ENCODE measurements around the gene ATXN7L1. TPM values are rescaled to one million over a fixed set of nuclear protein-coding genes. Genes with fewer than 3 reads are reported as not detected.
A peak's percentile ranks its signal among the peaks of the same experiment; 100 is the strongest.
"Not testable (repeated sequence)": the region's sequence is repeated elsewhere in the genome, so short reads cannot be mapped to it uniquely, and the experiment has no call there.

Gene ATXN7L1
- total RNA-seq, 2 donors from 2014 or later: 9.5 to 9.7 TPM

GRCh38 chr7:105622106-105622731, 254.2 kb downstream of the ATXN7L1 start:
- intact Hi-C loops (cut with DNase I): no loop called here
- peak; percentile 34 for DNase-seq (ENCODE audit: low spot score)

- intact Hi-C loops (cut with DNase I): no loop called here
- peak; percentile 85 for DNase-seq (ENCODE audit: low spot score)
These were observed 254.8 kb downstream of the ATXN7L1 start for GRCh38 chr7:105621617-105622016.

- intact Hi-C loops (cut with DNase I): no loop called here
- peak; percentile 6 for DNase-seq (ENCODE audit: low spot score)
These were observed 255.2 kb downstream of the ATXN7L1 start for GRCh38 chr7:105621176-105621575.

- peak; percentile 15 for DNase-seq (ENCODE audit: low spot score)
- intact Hi-C loops (cut with DNase I): no loop called here
These were observed 256.8 kb downstream of the ATXN7L1 start for GRCh38 chr7:105619590-105619989.

- DNase-seq (ENCODE audit: low spot score): peak; percentile 31
- intact Hi-C loops (cut with DNase I): no loop called here
These were observed 258.4 kb downstream of the ATXN7L1 start for GRCh38 chr7:105618016-105618296.

GRCh38 chr7:105617280-105618015, 259.0 kb downstream of the ATXN7L1 start:
- peak; percentile 31 for DNase-seq (ENCODE audit: low spot score)
- intact Hi-C loops (cut with DNase I): no loop called here

GRCh38 chr7:105614341-105614840, 262.0 kb downstream of the ATXN7L1 start:
- DNase-seq (ENCODE audit: low spot score): no peak
- intact Hi-C loops (cut with DNase I): no loop called here

GRCh38 chr7:105613611-105614330, 262.6 kb downstream of the ATXN7L1 start:
- intact Hi-C loops (cut with DNase I): no loop called here
- DNase-seq (ENCODE audit: low spot score): no peak

GRCh38 chr7:105612806-105613205, 263.6 kb downstream of the ATXN7L1 start:
- intact Hi-C loops (cut with DNase I): no loop called here
- no peak for DNase-seq (ENCODE audit: low spot score)

GRCh38 chr7:105611856-105612775, 264.3 kb downstream of the ATXN7L1 start:
- no peak for DNase-seq (ENCODE audit: low spot score)
- intact Hi-C loops (cut with DNase I): no loop called here

- intact Hi-C loops (cut with DNase I): no loop called here
- no peak for DNase-seq (ENCODE audit: low spot score)
These were observed 266.1 kb downstream of the ATXN7L1 start for GRCh38 chr7:105610165-105610930.

- DNase-seq (ENCODE audit: low spot score): peak; percentile 49
- intact Hi-C loops (cut with DNase I): no loop called here
These were observed 273.8 kb downstream of the ATXN7L1 start for GRCh38 chr7:105602325-105603305.

- DNase-seq (ENCODE audit: low spot score): peak; percentile 38
- intact Hi-C loops (cut with DNase I): no loop called here
These were observed 275.5 kb downstream of the ATXN7L1 start for GRCh38 chr7:105600720-105601550.

- no peak for DNase-seq (ENCODE audit: low spot score)
These were observed 276.8 kb downstream of the ATXN7L1 start for GRCh38 chr7:105599551-105599950.

GRCh38 chr7:105599080-105599479, 277.3 kb downstream of the ATXN7L1 start:
- intact Hi-C loops (cut with DNase I); DNase-seq (ENCODE audit: low spot score): not testable (repeated sequence)

More at GRCh38 chr7:105599551-105599950, 276.8 kb downstream of the ATXN7L1 start:
- intact Hi-C loops (cut with DNase I): no loop called here

GRCh38 chr7:105596866-105597265, 279.5 kb downstream of the ATXN7L1 start:
- no peak for DNase-seq (ENCODE audit: low spot score)
- intact Hi-C loops (cut with DNase I): no loop called here

- intact Hi-C loops (cut with DNase I): no loop called here
- DNase-seq (ENCODE audit: low spot score): no peak
These were observed 282.4 kb downstream of the ATXN7L1 start for GRCh38 chr7:105594034-105594433.
